Prostate gland (tissue), 2 donors: ENCODE data around the gene COG5.

Experiments
- CTCF ChIP-seq, 4 experiments: fragments of 200-600 bp in 2 of 4; fragments of 450-650 bp in 2 of 4; sonication (generic) in 2 of 4; IDR thresholded peaks; 1 replicate in 3 of 4; 2 replicates in 1 of 4; pipeline ENCODE4 v1.5.1; 2016 to 2019; ENCODE audit warnings: antibody characterized with exemption in 4 of 4, mild to moderate bottlenecking in 2 of 4, moderate library complexity in 2 of 4
- POLR2A ChIP-seq: fragments of 450-650 bp; IDR thresholded peaks from one replicate; pipeline ENCODE4 v1.6.1; 2016; ENCODE audit warnings: antibody characterized with exemption, mild to moderate bottlenecking
- POLR2AphosphoS5 ChIP-seq: sonication (generic); formaldehyde crosslinking; IDR thresholded peaks from one replicate; pipeline ENCODE4 v1.6.1; 2017; ENCODE audit warnings: antibody characterized with exemption

GRCh38 chr7:107506674-107507339 is 56.9 kb downstream of the COG5 start:
- TF ChIP-seq CTCF (IDR thresholded peaks at IDR 0.05) (no peak), POLR2A (no peak), POLR2AphosphoS5 (peak; percentile 34)
